Suppressor macrophage treated with lipopolysaccharide for 4 hours (primary cell): ENCODE results near the gene TEAD3.
"Not testable (repeated sequence)": the region's sequence is repeated elsewhere in the genome, so short reads cannot be mapped to it uniquely, and the experiment has no call there.

Experiments
- DNase-seq: peaks from one replicate; pipeline ENCODE4 v3.0.0-alpha.2; 2020

Gene TEAD3

GRCh38 chr6:35496841-35497570 is at the start of gene TEAD3:
Gene TEAD3, minus strand, starts transcription at chr6:35497079.
- peak; percentile 16 for DNase-seq

DNA sequence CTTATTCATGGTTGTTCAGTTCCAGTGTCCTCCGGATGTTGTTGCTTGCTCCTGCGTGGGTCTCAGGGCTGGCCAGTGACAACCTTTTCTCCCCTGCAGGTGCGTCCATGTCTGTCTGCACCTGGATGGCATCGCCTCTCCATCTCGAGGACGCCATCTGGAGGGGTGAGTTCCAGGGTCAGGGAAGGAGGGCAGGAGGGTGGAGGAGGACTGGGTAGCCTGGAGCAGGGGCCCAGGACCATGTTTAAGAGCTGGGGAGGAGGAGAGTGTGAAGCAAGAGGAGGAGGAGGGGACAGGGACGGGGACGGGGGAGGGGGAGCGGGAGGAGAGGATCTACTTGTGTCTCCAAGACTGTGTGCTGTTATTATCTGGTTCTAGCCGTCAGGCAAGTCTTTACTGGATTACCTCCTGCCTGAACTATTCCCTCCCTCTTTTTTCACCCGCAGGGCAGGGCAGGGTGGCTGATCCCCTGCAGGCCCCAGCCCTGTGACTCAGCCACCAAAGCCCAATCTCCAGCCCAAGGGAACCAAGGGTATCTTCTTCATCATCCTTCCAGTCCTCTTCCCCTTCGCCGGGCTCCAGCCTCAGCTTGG is 48.0 kb upstream of the TEAD3 start:
- DNase-seq, result no peak

GRCh38 chr6:35543459-35544193 is 46.7 kb upstream of the TEAD3 start:
- no peak for DNase-seq

DNA sequence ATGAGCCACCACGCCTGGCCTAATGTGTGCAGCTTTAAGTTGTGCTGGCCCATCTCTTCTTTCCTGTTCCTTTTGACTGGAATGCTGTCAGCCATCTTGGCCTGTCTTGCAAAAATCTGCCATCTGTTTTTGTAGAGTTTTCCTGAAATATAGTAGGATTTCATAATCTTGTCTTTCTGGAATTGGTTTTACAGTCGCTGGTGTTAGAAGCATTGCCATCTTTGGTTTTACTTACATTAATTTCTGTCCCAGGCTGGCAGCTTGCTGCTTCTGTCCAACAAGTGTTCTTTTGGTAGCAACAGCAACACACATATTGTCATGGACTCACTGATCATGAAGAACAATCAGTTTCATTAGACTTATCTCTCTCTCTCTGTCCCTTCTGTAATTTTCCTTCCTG is 45.0 kb upstream of the TEAD3 start:
- DNase-seq, result no peak

DNA sequence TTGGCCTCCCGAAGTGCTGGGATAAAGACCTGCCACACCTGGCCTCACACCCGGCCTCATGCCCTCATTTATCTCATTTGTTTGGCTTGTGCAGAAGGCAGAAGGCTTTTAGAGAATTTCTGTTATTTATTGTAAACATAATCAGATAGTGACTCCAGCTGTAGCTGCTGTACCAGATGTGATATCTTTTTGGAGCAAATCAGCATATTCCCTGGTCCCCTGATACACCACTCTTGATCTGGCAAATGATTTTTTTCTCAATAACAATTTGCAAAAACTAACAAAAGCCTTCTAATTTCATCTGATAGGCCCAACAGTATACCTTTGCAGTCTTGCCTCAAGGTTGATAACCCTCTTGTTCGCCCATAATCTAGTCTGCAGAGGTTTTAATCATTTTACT is 42.3 kb upstream of the TEAD3 start:
- DNase-seq, result no peak

DNA sequence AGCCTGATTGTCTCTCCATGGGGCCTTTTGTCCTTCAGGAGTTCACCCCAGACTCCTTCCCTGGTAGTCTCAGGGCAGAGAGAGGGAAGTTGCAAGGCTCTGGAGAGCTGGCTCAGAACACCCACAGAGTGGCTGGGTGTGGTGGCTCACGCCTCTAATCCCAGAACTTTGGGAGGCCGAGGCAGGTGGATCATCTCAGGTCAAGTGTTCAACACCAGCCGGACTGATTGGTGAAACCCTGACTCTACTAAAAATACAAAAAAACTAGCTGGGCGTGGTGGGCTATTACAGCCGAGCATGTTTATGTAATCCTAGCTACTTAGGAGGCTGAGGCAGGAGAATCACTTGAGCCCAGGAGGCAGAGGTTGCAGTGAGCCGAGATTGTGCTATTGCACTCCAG is 39.0 kb upstream of the TEAD3 start:
- not testable (repeated sequence) for DNase-seq

GRCh38 chr6:35534407-35535170 is 37.7 kb upstream of the TEAD3 start:
- no peak for DNase-seq

DNA sequence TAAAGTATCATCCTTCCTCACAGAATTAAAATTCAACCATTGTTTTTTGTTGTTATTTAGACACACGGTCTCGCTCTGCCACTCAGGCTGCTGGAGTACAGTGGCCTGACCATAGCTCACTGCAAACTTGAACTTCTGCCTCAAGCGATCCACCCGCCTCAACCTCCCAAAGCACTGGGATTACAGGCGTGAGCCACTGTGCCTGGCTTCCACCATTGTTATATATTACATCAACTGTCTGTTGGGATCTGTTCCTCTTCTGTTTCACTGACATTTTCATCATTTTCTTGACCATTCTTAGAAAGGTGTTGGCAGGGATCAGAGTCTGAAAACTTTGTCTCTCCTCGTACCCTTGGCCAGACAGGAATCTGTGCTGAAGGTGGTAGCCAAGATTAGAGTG is 37.1 kb upstream of the TEAD3 start:
- DNase-seq, result no peak

DNA sequence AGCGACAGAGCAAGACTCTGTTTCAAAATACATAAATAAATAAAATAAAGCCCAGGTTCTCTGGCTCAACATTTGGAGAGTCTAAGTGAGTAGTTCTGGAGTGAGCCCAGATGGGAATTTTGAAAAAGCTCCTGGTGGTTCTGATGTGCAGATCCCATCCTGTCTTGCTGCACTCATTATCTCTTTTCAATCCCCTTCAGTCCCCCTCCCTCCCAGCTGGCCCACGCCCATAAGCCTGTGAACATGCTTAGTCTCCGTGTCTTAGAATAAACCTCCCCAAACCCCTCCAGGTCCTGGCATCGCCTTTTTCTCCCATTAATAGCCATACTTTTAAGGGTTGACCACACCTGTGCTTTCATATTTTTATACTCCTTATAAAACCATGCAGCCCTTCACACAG is 35.2 kb upstream of the TEAD3 start:
- no peak for DNase-seq

DNA sequence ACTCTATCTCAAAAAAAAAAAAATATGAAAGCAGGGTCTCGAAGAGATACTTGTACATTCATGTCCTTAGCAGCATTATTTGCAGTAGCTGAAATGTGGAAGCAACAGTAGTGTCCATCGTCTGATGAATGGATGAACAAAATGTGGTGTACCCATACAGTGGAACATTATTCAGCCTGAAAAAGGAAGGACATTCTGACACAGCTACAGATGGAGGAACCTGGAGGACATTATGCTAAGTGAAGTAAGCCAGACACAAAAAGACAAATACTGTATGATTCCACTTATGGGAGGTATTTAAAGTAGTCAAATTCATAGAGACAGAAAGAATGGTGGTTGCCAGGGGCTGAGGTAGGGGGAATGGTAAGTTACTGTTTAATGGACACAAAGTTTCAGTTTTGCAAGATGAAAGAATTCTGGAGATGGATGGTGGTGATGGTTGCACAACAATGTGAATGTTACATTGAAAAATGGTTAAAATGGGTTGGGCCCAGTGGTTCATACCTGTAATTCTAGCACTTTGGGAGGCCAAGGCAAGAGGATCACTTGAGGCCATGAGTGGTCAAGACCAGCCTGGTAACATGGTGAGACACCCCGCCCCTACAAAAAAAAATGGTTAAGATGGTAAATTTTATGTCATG is 27.6 kb upstream of the TEAD3 start:
- DNase-seq, result no peak

DNA sequence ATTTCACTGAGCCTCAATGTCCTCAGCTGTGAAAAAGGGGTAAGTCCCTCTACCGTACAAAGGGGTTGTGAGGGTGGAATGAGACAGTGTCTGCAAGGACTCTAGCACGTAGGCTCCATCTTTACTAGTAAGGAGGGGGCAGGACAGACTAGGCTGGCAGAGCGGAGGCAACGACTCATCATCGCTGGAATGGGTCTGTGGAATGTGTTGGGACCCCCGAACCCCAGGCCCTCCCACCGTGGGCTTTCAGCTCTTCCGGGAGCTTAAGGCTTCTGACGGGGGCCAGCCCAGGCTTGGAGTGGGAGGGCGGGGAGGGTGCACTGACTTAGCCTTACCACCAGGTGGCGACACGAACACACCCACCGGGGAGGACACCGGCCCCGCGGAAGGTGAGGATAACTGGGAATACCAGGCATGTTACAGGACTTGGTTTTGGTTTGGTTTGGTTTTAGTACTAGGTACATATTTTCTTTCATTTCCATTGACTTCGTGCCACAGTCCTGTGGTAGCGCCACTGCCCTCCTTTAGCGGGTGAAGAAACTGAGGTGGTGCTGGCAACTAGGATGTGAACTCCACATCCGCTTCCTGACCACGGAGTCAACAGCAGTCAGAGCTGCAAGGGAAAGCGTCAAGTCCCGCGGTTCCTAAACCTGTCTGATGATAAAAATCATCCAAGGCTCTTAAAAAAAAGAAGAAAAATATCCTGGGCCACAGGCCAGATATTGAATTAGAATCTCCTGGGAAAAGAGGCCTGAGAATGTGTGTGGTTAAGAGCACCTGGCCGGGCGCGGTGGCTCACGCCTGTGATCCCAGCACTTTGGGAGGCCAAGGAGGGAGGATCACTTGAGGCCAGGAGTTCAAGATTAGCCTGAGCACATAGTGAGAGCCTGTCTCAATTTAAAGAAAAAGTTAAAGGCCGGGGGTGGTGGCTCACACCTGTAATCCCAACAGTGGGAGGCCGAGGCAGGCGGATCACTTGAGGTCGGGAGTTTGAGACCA is 26.1 kb upstream of the TEAD3 start:
- peak; percentile 71 for DNase-seq

- no peak for DNase-seq
Observed at GRCh38 chr6:35522151-35522550, 25.3 kb upstream of the TEAD3 start.

DNA sequence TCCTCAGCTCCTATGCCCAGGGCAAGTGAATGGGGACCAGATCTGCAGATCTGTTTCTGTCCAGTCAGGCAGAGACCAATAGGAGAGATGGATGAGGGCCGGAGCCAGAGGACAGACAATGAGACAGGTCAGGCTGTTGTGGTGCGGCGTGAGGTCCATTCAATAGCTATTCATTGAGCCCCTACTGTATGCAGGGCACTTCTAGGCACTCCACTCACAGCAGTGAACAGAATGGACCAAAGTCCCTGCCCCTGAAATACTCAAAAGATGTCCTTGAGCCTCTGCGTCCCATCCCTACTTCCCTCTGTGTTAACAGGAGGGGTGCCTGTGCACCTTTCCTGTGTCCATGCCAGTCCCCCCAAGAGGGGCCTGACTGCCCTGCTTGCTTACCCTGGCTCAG is 24.4 kb upstream of the TEAD3 start:
- DNase-seq, result no peak

DNA sequence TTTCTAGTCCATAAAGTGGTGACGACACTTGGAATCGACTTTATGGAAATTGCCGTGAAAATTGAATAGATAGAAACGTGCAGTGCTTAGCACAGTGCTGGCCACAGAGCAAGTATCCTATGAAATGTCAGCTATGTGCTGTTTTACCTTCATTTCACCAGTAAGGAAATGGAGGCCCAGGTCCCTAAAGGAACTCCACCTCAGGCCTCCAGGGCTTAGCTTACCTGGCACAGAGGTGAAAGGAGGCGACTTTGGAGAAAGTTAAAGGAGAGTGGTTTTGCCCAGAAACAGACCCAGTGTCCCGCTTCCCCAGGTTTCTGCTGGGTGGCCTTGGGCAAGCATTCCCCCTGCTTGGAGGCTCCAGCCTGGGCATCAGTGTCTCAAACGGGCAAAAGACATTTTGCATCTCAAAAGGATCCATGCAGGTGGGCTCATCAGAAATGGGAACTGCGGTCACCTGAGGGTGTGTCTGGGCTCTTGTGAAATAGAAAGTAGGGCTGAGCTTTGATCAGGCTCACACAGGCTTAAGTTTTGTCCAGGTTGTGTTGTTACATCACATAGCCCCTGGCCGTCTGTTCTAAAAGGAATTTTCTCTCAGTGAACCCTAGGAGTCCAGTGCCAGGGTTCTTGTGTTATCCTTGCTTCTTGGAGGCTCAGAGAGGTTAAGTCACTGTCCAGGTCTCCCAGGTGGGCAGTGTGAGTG is 22.6 kb upstream of the TEAD3 start:
- DNase-seq, result no peak

DNA sequence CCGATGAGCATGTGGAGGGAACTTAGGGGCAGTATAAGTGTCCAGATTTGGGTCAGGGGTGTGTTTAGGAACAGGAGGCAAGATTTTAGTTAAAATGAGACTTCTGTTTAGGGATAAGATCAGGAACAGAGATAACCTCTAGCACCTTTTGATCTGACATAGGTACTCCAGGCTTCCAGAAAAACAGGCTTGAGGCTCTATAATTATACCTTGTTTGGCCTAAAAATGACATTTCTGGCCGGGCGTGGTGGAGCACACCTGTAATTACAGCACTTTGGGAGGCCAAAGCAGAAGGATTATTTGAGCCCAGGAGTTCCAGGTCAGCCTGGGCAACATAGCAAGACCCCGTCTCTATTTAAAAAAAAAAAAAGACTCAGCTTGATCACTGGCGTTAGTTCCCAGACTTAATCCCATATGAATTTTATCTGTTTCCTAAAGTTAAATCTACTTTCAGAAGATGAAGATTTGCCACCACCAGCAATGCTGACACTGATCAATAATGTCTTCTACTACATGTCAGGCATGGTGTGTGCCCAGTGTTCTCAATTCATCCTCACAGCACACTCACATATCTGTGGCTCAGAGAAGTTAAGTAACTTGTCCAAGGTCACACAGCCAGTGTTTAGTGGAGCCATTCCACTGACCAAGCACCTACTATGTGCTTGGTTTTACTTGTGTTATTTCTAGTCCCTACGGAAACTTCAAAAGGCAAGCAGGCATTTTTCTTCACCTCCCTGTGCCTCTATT is 21.9 kb upstream of the TEAD3 start:
- no peak for DNase-seq

DNA sequence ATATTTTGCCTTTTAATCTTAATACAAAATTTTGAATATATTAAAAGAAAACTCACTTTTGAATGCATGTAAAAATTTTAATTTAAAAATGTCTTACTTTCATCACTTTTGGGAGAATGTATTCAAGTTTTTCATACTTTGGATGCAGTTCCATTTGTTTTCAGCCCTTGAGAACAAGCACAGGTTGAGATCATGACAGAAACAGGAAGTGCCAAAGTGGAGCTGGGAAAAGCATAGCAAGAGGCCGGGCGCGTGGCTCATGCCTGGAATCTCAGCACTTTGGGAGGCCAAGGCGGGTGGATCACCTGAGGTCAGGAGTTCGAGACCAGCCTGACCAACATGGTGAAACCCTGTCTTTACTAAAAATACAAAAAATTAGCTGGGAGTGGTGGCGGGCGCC is 21.1 kb upstream of the TEAD3 start:
- peak; percentile 21 for DNase-seq

DNA sequence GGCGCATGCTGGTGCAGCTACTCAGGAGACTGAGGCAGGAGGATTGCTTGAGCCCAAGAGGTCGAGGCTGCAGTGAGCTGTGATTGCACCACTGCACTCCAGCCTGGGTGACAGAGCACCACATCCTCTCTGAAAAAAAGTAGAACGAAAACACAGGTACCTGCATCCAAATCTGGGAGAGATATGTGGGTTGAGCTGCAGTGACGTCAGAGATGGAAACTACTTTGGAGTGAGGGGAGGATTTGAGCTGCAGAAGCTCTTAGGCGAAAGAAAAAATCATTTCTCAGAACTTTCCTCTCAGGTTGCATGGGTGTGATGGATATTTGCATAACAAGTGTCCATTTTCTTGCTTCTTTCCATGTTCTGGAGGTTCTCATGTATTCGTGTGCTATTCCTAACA is 19.8 kb upstream of the TEAD3 start:
- no peak for DNase-seq

DNA sequence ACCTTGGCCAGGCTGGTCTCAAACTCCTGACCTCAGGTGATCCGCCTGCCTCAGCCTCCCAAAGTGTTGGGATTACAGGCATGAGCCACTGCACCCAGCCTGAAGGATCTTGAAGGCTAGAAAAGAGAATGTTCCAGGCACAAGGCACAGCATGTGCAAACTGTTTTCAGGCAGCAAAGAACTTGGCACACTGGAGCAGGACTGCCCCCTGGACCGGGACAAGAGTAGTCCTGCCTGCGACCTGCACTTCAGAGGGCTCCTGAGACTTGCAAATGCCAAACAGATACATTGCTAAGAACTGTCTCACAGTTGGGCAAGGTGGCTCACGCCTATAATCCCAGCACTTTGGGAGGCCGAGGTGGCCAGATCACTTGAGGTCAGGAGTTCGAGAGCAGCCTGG is 19.1 kb upstream of the TEAD3 start:
- DNase-seq, result not testable (repeated sequence)

DNA sequence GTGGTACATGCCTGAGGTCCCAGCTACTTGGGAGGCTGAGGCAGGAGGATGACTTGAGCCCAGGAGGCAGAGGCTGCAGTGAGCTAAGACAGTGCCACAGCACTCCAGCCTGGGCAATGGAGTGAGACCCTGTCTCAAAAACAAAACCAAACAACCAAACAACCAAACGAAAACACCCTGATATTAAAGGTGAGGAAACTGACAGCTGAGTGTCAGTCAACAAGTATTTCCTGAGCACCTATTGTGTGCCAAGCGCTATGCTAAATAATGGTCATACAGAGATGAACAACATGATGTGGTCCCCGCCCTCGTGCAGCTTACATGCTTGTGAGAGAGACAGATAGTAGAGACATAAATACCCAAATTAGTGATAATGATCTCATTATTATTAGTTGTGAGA is 17.7 kb upstream of the TEAD3 start:
- no peak for DNase-seq

DNA sequence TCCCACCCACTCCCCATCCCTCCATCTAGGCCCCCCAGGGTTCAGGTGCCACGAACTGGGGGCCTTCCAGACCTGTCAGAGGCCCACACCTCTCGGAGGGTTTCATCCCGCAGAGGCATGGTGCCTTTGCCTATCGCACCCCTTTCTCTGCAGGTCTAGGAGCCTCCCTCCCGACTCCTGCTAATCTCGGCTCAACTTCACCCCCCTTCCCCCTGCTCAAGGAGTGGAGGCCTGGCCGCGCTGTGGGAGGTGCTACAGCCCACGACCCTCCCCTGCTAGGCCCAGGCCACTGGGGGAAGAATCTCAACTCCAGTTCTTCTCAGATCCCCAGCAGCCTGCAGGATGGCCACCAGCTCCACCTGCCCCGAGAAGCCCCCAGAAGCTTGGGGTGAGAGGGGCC is 15.9 kb upstream of the TEAD3 start, which contains the start of gene TULP1:
Gene TULP1 (minus strand): TSS at position 157 of the 400 bp plus-strand sequence. CDS start 38 bp downstream, at position 119.
- DNase-seq, result no peak
